ENCODE data around the gene ABCA13. TPM values are rescaled to one million over a fixed set of nuclear protein-coding genes. Genes with fewer than 3 reads are reported as not detected.

Gene ABCA13
- total RNA-seq, 1 experiment from 2014 or later: not detected

- ChIA-PET POLR2A (no interaction called here), RAD21 (ENCODE audit: low non-redundant PET in 1 of 2, low total read pairs in 2 of 2, uncharacterized antibody in 2 of 2, unreplicated experiment in 2 of 2) (no interaction called here), CTCF (no interaction called here)
- Histone ChIP-seq H3K4me1 (ENCODE audit: control insufficient read depth in 1 of 2, insufficient read depth in 2 of 2, low read length in 2 of 2) (no peaks in the 10 kb centered on the region), H3K79me2 (ENCODE audit: insufficient read depth, low read length) (no peaks in the 10 kb centered on the region), H4K20me1 (ENCODE audit: insufficient read depth) (no peaks in the 10 kb centered on the region), H2AFZ (ENCODE audit: low read depth, low read length, poor library complexity, severe bottlenecking) (no peak overlapping the region), H3K9me2 (ENCODE audit: insufficient read depth) (no peaks in the 10 kb centered on the region), H3K27me3 (ENCODE audit: insufficient read depth, low read length) (no peaks in the 10 kb centered on the region), H3K4me2 (ENCODE audit: low read length) (no peak overlapping the region), H3K36me3 (ENCODE audit: control insufficient read depth in 1 of 2, insufficient read depth in 2 of 2, low read length in 2 of 2) (no peaks in the 10 kb centered on the region), H3K9ac (ENCODE audit: low read length) (no peak overlapping the region), H3K27ac (ENCODE audit: low read depth, low read length) (no peak overlapping the region), H3K9me3 (ENCODE audit: control insufficient read depth in 1 of 2, insufficient read depth in 1 of 2, low read depth in 1 of 2, low read length in 2 of 2) (no peaks in the 10 kb centered on the region), H3K4me3 (replicated peaks in 1 of 2; ENCODE audit: low read depth in 1 of 2, low read length in 2 of 2) (no peak overlapping the region)
- peak; percentile 46; the same call in 1 of the 2 replicates for ATAC-seq
- TF ChIP-seq CTCF (IDR thresholded peaks at IDR 0.05 in 2 of 3, conservative IDR thresholded peaks at IDR 0.05 in 1 of 3; ENCODE audit: borderline replicate concordance in 1 of 3, insufficient read depth in 1 of 3, low read depth in 2 of 3, low read length in 2 of 3) (peak in 2 of 3 experiments; percentile 49 to 51; a peak in 4 of 6 replicates), EZH2 (IDR thresholded peaks at IDR 0.05) (no peak), CEBPB (IDR thresholded peaks at IDR 0.05; ENCODE audit: low read depth) (no peak), ZBTB33 (IDR thresholded peaks at IDR 0.05; ENCODE audit: extremely low read depth, insufficient replicate concordance, low read length) (no peak), ATF3 (IDR thresholded peaks at IDR 0.05) (no peak)
- DNase-seq (ENCODE audit: low read depth, low spot score): no peak
- no TSS peak for BruUV-seq (replicated peaks)
- intact Hi-C loops (cut with micrococcal nuclease): no loop called here
Measured at GRCh38 chr7:48337012-48337621, 165.9 kb downstream of the ABCA13 start.
